Transverse colon (tissue), 4 donors: ENCODE measurements around the gene ZFAND3. TPM values are rescaled to one million over a fixed set of nuclear protein-coding genes. Genes with fewer than 3 reads are reported as not detected.

Source experiments
- DNase-seq: peaks from one replicate; pipeline ENCODE4 v3.0.0-alpha.2; 2019
- H3K27ac ChIP-seq, 4 donors: fragments of 200-600 bp; sonication (generic); 2 replicates each; pipeline ENCODE4 v1.5.1; 2016 to 2018; ENCODE audit warnings: inconsistent platforms in 4 of 4
- H3K27me3 ChIP-seq: fragments of 200-600 bp; sonication (generic); 2 replicates; pipeline ENCODE4 v1.5.1; 2017; ENCODE audit warnings: inconsistent platforms
- H3K36me3 ChIP-seq, 4 donors: fragments of 200-600 bp; sonication (generic); 2 replicates each; pipeline ENCODE4 v1.5.1; 2017 to 2019; ENCODE audit warnings: inconsistent platforms in 4 of 4
- H3K4me1 ChIP-seq, 4 donors: fragments of 200-600 bp; sonication (generic); 2 replicates each; pipeline ENCODE4 v1.5.1; 2017 to 2020; ENCODE audit warnings: inconsistent platforms in 4 of 4
- H3K4me3 ChIP-seq, 4 donors: fragments of 200-600 bp; sonication (generic); 1 replicate in 1 of 4; 2 replicates in 3 of 4; pipeline versions ENCODE4 v1.5.1 to v1.6.1; 2017 to 2019; ENCODE audit warnings: inconsistent platforms in 4 of 4
- H3K9me3 ChIP-seq, 2 donors: fragments of 200-600 bp; sonication (generic); 2 replicates each; pipeline ENCODE4 v1.5.1; 2017 to 2019; ENCODE audit warnings: inconsistent platforms in 2 of 2
- CTCF ChIP-seq, 5 experiments: fragments of 200-600 bp in 3 of 5; fragments of 450-650 bp in 2 of 5; sonication (generic) in 3 of 5; IDR thresholded peaks; 1 replicate in 2 of 5; 2 replicates in 3 of 5; pipeline ENCODE4 v1.5.1; 2016 to 2017; ENCODE audit warnings: antibody characterized with exemption in 5 of 5, inconsistent platforms in 3 of 5, mild to moderate bottlenecking in 2 of 5, moderate library complexity in 1 of 5
- EP300 ChIP-seq: sonication (generic); formaldehyde crosslinking; IDR thresholded peaks from one replicate; pipeline ENCODE4 v1.6.1; 2017; ENCODE audit warnings: antibody characterized with exemption, low read depth
- POLR2A ChIP-seq: fragments of 450-650 bp; IDR thresholded peaks from one replicate; pipeline ENCODE4 v1.6.1; 2016; ENCODE audit warnings: antibody characterized with exemption, mild to moderate bottlenecking, moderate library complexity
- POLR2AphosphoS5 ChIP-seq, 3 donors: sonication (generic); formaldehyde crosslinking; IDR thresholded peaks; one replicate each; pipeline ENCODE4 v1.6.1; 2016; ENCODE audit warnings: antibody characterized with exemption in 3 of 3
- WGBS, 2 donors: methylation state at CpG; one replicate each; pipeline ENCODE4 v1.1.5; 2018; ENCODE audit warnings: low coverage in 1 of 2; 5-methylcytosine and 5-hydroxymethylcytosine counted together
- in situ Hi-C, 4 donors: fragments of 200-750 bp; cut with MboI; loops; one replicate each; pipeline versions ENCODE4 v1.15.0 to v1.15.1; 2017; ENCODE audit warnings: low sequenced_read_pairs in 3 of 4, low pct_ligation_motif_present in 1 of 4, low pct_unique_long_range_greater_than_20kb in 1 of 4
- intact Hi-C: fragments of 100-400 bp; cut with DNase I; formaldehyde crosslinking; loops from one replicate; pipeline ENCODE4 v1.15.1; 2023; ENCODE audit warnings: low total_unique reads
- small RNA-seq, 4 donors: library from RNA; depleted of rRNA; stranded (forward); fragments of <200 nt; gene quantifications; one replicate each; pipeline ENCODE3, GENCODE V24; 2016
- total RNA-seq, 4 donors: library from RNA; depleted of rRNA; stranded (reverse); fragments of >200 nt; gene quantifications; one replicate each; pipeline ENCODE4 v1.1.0, GENCODE V29; 2016

The ZFAND3 gene
- total RNA-seq, 4 donors from 2014 or later, result 20.5 to 83.4 (median 36.5) TPM

- Histone ChIP-seq H3K4me1 (no peaks in the 10 kb centered on the region), H3K4me3 (no peak overlapping the region), H3K27ac (no peak overlapping the region), H3K27me3 (no peaks in the 10 kb centered on the region), H3K36me3 (no peaks in the 10 kb centered on the region), H3K9me3 (no peaks in the 10 kb centered on the region)
- no peak for TF ChIP-seq EP300
- no peak for TF ChIP-seq POLR2A
- no peak for TF ChIP-seq POLR2AphosphoS5 (IDR thresholded peaks at IDR 0.05)
- no peak for TF ChIP-seq CTCF (IDR thresholded peaks at IDR 0.05)
- intact Hi-C loops (no loop called here), in situ Hi-C loops (no loop called here)
- WGBS, 2 donors, result 91 to 93% methylated on average over 2 of the region's 2 CpGs
- no peak for DNase-seq
Observed at GRCh38 chr6:38194282-38194572, 374.7 kb downstream of the ZFAND3 start.

GRCh38 chr6:38194589-38194988, 375.1 kb downstream of the ZFAND3 start:
- Histone ChIP-seq H3K27me3 (no peaks in the 10 kb centered on the region), H3K4me3 (no peak overlapping the region), H3K36me3 (no peaks in the 10 kb centered on the region), H3K27ac (no peak overlapping the region), H3K4me1 (no peaks in the 10 kb centered on the region), H3K9me3 (no peaks in the 10 kb centered on the region)
- DNase-seq, result no peak
- intact Hi-C loops (no loop called here), in situ Hi-C loops (no loop called here)
- WGBS, 2 donors, result 94 to 95% methylated on average over 4 to 7 of the region's 7 CpGs
- TF ChIP-seq CTCF (IDR thresholded peaks at IDR 0.05) (no peak), POLR2AphosphoS5 (IDR thresholded peaks at IDR 0.05) (no peak), EP300 (no peak), POLR2A (no peak)

- no peak overlapping the region for H3K27ac ChIP-seq
- no peaks in the 10 kb centered on the region for H3K27me3 ChIP-seq
- in situ Hi-C loops, result no loop called here
- no peaks in the 10 kb centered on the region for H3K4me1 ChIP-seq
- H3K9me3 ChIP-seq, result no peaks in the 10 kb centered on the region
- 86 to 90% methylated on average over 5 of the region's 5 CpGs for WGBS, 2 donors
- no peak overlapping the region for H3K4me3 ChIP-seq
- intact Hi-C loops, result no loop called here
- no peak for DNase-seq
- no peaks in the 10 kb centered on the region for H3K36me3 ChIP-seq
- no peak for TF ChIP-seq CTCF (IDR thresholded peaks at IDR 0.05)
- TF ChIP-seq EP300, result no peak
- TF ChIP-seq POLR2AphosphoS5 (IDR thresholded peaks at IDR 0.05), result peak in 1 of 3 donors; percentile 20
- no peak for TF ChIP-seq POLR2A
Observed at GRCh38 chr6:38195113-38195635, 375.6 kb downstream of the ZFAND3 start.

- in situ Hi-C loops, result no loop called here
- DNase-seq, result no peak
- intact Hi-C loops, result no loop called here
- 92 to 93% methylated on average over 8 of the region's 8 CpGs for WGBS, 2 donors
- Histone ChIP-seq H3K36me3 (no peaks in the 10 kb centered on the region), H3K27ac (no peak overlapping the region), H3K9me3 (no peaks in the 10 kb centered on the region), H3K4me1 (no peaks in the 10 kb centered on the region), H3K4me3 (no peak overlapping the region), H3K27me3 (no peaks in the 10 kb centered on the region)
- TF ChIP-seq CTCF (IDR thresholded peaks at IDR 0.05), result no peak
- no peak for TF ChIP-seq POLR2A
- no peak for TF ChIP-seq POLR2AphosphoS5 (IDR thresholded peaks at IDR 0.05)
- no peak for TF ChIP-seq EP300
Observed at GRCh38 chr6:38198219-38198618, 378.7 kb downstream of the ZFAND3 start.

Small RNAs within 50 kb of the gene (small RNA-seq; reads per million reads assigned to genes)
- gene RN7SL285P (0 reads per million in 4 donors), gene RNU1-87P (0 reads per million in 4 donors)

Other genes starting within 250 kb of the ZFAND3 start
- gene MDGA1, start 121.8 kb upstream of the ZFAND3 start, total RNA-seq, result 10 to 100 TPM in 1 of 4 donors, 1 to 10 TPM in 1, under 1 TPM in 2; 0.68 to 50.5 (median 2.2) TPM